Spleen (tissue), 11 donors: ENCODE results near the gene TTC9C. TPM values are rescaled to one million over a fixed set of nuclear protein-coding genes. Genes with fewer than 3 reads are reported as not detected.
A peak's percentile ranks its signal among the peaks of the same experiment; 100 is the strongest.

Experiments
- DNase-seq: peaks from one replicate; pipeline ENCODE4 v3.0.0-alpha.2; 2020
- H3K27ac ChIP-seq, 8 donors: fragments of 200-600 bp; sonication (generic) in 7 of 8; 1 replicate in 4 of 8; 2 replicates in 4 of 8; pipeline versions ENCODE4 v1.5.0 to v1.8.0; 2016 to 2021; ENCODE audit warnings: inconsistent platforms in 4 of 8, mild to moderate bottlenecking in 4 of 8, moderate library complexity in 1 of 8
- H3K27me3 ChIP-seq, 7 donors: fragments of 200-600 bp; sonication (generic) in 6 of 7; replicated peaks in 1 of 7; 1 replicate in 4 of 7; 2 replicates in 3 of 7; pipeline versions ENCODE4 v1.5.0 to v1.8.0; 2016 to 2021; ENCODE audit warnings: inconsistent platforms in 3 of 7, mild to moderate bottlenecking in 1 of 7
- H3K36me3 ChIP-seq, 6 donors: fragments of 200-600 bp; sonication (generic) in 5 of 6; 1 replicate in 4 of 6; 2 replicates in 2 of 6; pipeline versions ENCODE4 v1.5.0 to v1.8.0; 2016 to 2021; ENCODE audit warnings: inconsistent platforms in 2 of 6
- H3K4me1 ChIP-seq, 6 donors: fragments of 200-600 bp; sonication (generic) in 5 of 6; 1 replicate in 3 of 6; 2 replicates in 3 of 6; pipeline versions ENCODE4 v1.5.0 to v1.8.0; 2016 to 2021; ENCODE audit warnings: inconsistent platforms in 3 of 6
- H3K4me3 ChIP-seq, 8 donors: fragments of 200-600 bp; sonication (generic) in 7 of 8; 1 replicate in 4 of 8; 2 replicates in 4 of 8; pipeline versions ENCODE4 v1.5.0 to v1.8.0; 2016 to 2021; ENCODE audit warnings: inconsistent platforms in 4 of 8, mild to moderate bottlenecking in 4 of 8, moderate library complexity in 2 of 8
- H3K9me3 ChIP-seq, 8 donors: fragments of 200-600 bp; sonication (generic) in 7 of 8; 1 replicate in 4 of 8; 2 replicates in 4 of 8; pipeline versions ENCODE4 v1.5.0 to v1.8.0; 2016 to 2021; ENCODE audit warnings: inconsistent platforms in 4 of 8
- CTCF ChIP-seq, 11 experiments: fragments of 200-600 bp in 7 of 11; fragments of 450-650 bp in 4 of 11; sonication (generic) in 4 of 11; IDR thresholded peaks in 8 of 11; conservative IDR thresholded peaks in 3 of 11; 1 replicate in 7 of 11; 2 replicates in 4 of 11; pipeline versions ENCODE4 v1.4.0 to v1.8.0; 2016 to 2021; ENCODE audit warnings: antibody characterized with exemption in 11 of 11, inconsistent platforms in 4 of 11, mild to moderate bottlenecking in 1 of 11
- POLR2A ChIP-seq, 3 donors: fragments of 450-650 bp; IDR thresholded peaks; one replicate each; pipeline ENCODE4 v1.5.1; 2017; ENCODE audit warnings: antibody characterized with exemption in 3 of 3, mild to moderate bottlenecking in 1 of 3
- POLR2AphosphoS5 ChIP-seq, 3 donors: sonication (generic); formaldehyde crosslinking; IDR thresholded peaks; one replicate each; pipeline ENCODE4 v1.5.1; 2017; ENCODE audit warnings: antibody characterized with exemption in 3 of 3
- WGBS, 5 donors: extraction: QIAGEN DNeasy Blood & Tissue Kit in 3 of 5; methylation state at CpG; one replicate each; pipeline versions ENCODE4 v1.1.5 to v1.1.7; 2013 to 2018; 5-methylcytosine and 5-hydroxymethylcytosine counted together
- intact Hi-C: fragments of 100-400 bp; cut with DNase I; formaldehyde crosslinking; loops from one replicate; pipeline ENCODE4 v1.15.0; 2023; ENCODE audit warnings: low total_unique reads
- polyA plus RNA-seq, 3 donors: library from polyadenylated mRNA; stranded (reverse); fragments of 200-250 nt; gene quantifications; one replicate each; pipeline ENCODE4 v1.2.1, GENCODE V29; 2013
- total RNA-seq, 7 donors: library from RNA; depleted of rRNA in 3 of 7; stranded (reverse); fragments of >200 nt in 3 of 7; fragmentation: NEBNext Ultra II Directional in 4 of 7; extraction: Animal tissue kit (Norgen Biotek cat#: 25700) in 4 of 7; gene quantifications; one replicate each; pipeline versions ENCODE4 v1.1.0 to v1.2.1, GENCODE V29; 2016 to 2021
- donor health status: healthy with polysubstance abuse.
- donor health status: DM: no; HTN: no; CAD: no; lungs with moderate emphysema.
- donor health status: DM: no; HTN: no; CAD: no.
- donor health status: Bipolar disorder and iron deficiency.
- donor health status: healthy.
- donor health status: DM: no; HTN: no; CAD: no.
- donor health status: DM: yes; HTN: yes; CAD: no.

TTC9C gene
- total and polyA plus RNA-seq, 10 donors: 25.4 to 47.1 (median 30.9) TPM

GRCh38 chr11:62752177-62752785, 24.0 kb downstream of the TTC9C start:
- DNase-seq: no peak
- H3K9me3 ChIP-seq: no peaks in the 10 kb centered on the region
- peaks cover 0 to 43% (median 10%) of the 10 kb centered on the region in 6 donors for H3K36me3 ChIP-seq
- H3K27ac ChIP-seq: peak overlapping the region in 3 of 8 donors; percentile 94 to 97 (median 96)
- intact Hi-C loops: no loop called here
- H3K4me3 ChIP-seq: peak overlapping the region in 1 of 8 donors; percentile 80
- peaks cover 7 to 68% (median 28%) of the 10 kb centered on the region in 6 donors for H3K4me1 ChIP-seq
- H3K27me3 ChIP-seq: no peaks in the 10 kb centered on the region
- TF ChIP-seq POLR2A (IDR thresholded peaks at IDR 0.05) (no peak), CTCF (IDR thresholded peaks at IDR 0.05 in 8 of 11, conservative IDR thresholded peaks at IDR 0.05 in 3 of 11) (no peak), POLR2AphosphoS5 (IDR thresholded peaks at IDR 0.05) (no peak)
- 95 to 98% (median 96%) methylated on average over 11 to 14 of the region's 14 CpGs for WGBS, 5 donors

GRCh38 chr11:62752994-62753735, 24.9 kb downstream of the TTC9C start:
- Histone ChIP-seq H3K4me1 (peaks cover 7 to 64% (median 28%) of the 10 kb centered on the region in 6 donors), H3K9me3 (no peaks in the 10 kb centered on the region), H3K27ac (peak overlapping the region; percentile 91 to 98 (median 96)), H3K4me3 (peak overlapping the region; percentile 58 to 80 (median 65)), H3K36me3 (peaks cover 0 to 40% (median 10%) of the 10 kb centered on the region in 6 donors), H3K27me3 (no peaks in the 10 kb centered on the region)
- TF ChIP-seq POLR2AphosphoS5 (IDR thresholded peaks at IDR 0.05): no peak
- no peak for TF ChIP-seq CTCF (IDR thresholded peaks at IDR 0.05 in 8 of 11, conservative IDR thresholded peaks at IDR 0.05 in 3 of 11)
- no peak for TF ChIP-seq POLR2A (IDR thresholded peaks at IDR 0.05)
- WGBS, 5 donors: 73 to 81% (median 77%) methylated on average over 15 of the region's 15 CpGs
- intact Hi-C loops: no loop called here
- DNase-seq: peak; percentile 82

GRCh38 chr11:62753736-62754603, 25.7 kb downstream of the TTC9C start, which contains the start of gene ZBTB3:
Gene ZBTB3, minus strand, starts transcription at chr11:62754160. Its CDS starts 496 bp downstream, at chr11:62753664.
- 0 to 2% (median 1%) methylated on average over 47 of the region's 47 CpGs for WGBS, 5 donors
- TF ChIP-seq POLR2A (IDR thresholded peaks at IDR 0.05): peak; percentile 38 to 63 (median 38)
- peak; percentile 88 to 96 (median 93) for TF ChIP-seq POLR2AphosphoS5 (IDR thresholded peaks at IDR 0.05)
- TF ChIP-seq CTCF (IDR thresholded peaks at IDR 0.05 in 8 of 11, conservative IDR thresholded peaks at IDR 0.05 in 3 of 11): peak in 6 of 11 experiments; percentile 30 to 73 (median 40)
- no peaks in the 10 kb centered on the region for H3K9me3 ChIP-seq
- H3K4me1 ChIP-seq: peaks cover 7 to 56% (median 28%) of the 10 kb centered on the region in 6 donors
- H3K27ac ChIP-seq: peak within 1 kb of the TSS; percentile 91 to 98 (median 96)
- DNase-seq: peak; percentile 97
- no peaks in the 10 kb centered on the region for H3K27me3 ChIP-seq
- intact Hi-C loops: no loop called here
- H3K36me3 ChIP-seq: peaks cover 0 to 32% (median 10%) of the 10 kb centered on the region in 6 donors
- peak within 1 kb of the TSS; percentile 58 to 80 (median 65) for H3K4me3 ChIP-seq
